ENCODE results near the gene TCEANC2.

The TCEANC2 gene

GRCh38 chr1:54144366-54144765 is 91.0 kb downstream of the TCEANC2 start:
- ChIA-PET CTCF (interaction anchor here (0.9 kb wide), 1 partner anchor 10 kb away, joined by 3 read pairs; no protein-coding TSS in a partner anchor), POLR2A (no interaction called here)
- no peak for TF ChIP-seq CTCF (IDR thresholded peaks at IDR 0.05; ENCODE audit: insufficient read depth, low read length, missing control alignments)
- DNase-seq (ENCODE audit: low read depth, low spot score), result no peak
- H3K4me3 ChIP-seq (ENCODE audit: low read depth, low read length), result no peak overlapping the region

- TF ChIP-seq CTCF (IDR thresholded peaks at IDR 0.05; ENCODE audit: insufficient read depth, low read length, missing control alignments), result no peak
- POLR2A ChIA-PET, result no interaction called here
- H3K4me3 ChIP-seq (ENCODE audit: low read depth, low read length), result no peak overlapping the region
- CTCF ChIA-PET, result no interaction called here
- DNase-seq (ENCODE audit: low read depth, low spot score), result no peak
These were observed 96.3 kb downstream of the TCEANC2 start for GRCh38 chr1:54149734-54150133.

- DNase-seq (ENCODE audit: low read depth, low spot score), result no peak
- H3K4me3 ChIP-seq (ENCODE audit: low read depth, low read length), result no peak overlapping the region
- ChIA-PET POLR2A (interaction anchor here (0.5 to 0.6 kb wide), 2 partner anchors 12 to 84 kb away, joined by 3 read pairs; no protein-coding TSS in a partner anchor), CTCF (no interaction called here)
- TF ChIP-seq CTCF (IDR thresholded peaks at IDR 0.05; ENCODE audit: insufficient read depth, low read length, missing control alignments), result no peak
These were observed 97.6 kb downstream of the TCEANC2 start for GRCh38 chr1:54151013-54151412.

- no peak for TF ChIP-seq CTCF (IDR thresholded peaks at IDR 0.05; ENCODE audit: insufficient read depth, low read length, missing control alignments)
- H3K4me3 ChIP-seq (ENCODE audit: low read depth, low read length), result no peak within 1 kb of the TSS
- no peak for DNase-seq (ENCODE audit: low read depth, low spot score)
- CTCF ChIA-PET, result no interaction called here
- POLR2A ChIA-PET, result no interaction called here
These were observed 99.3 kb downstream of the TCEANC2 start, which contains the start of gene CDCP2 for GRCh38 chr1:54152696-54153095. TSS of gene CDCP2 (minus strand) at chr1:54153000. CDS start at chr1:54152922, 78 bp downstream.

GRCh38 chr1:54153535-54154439 is 100.4 kb downstream of the TCEANC2 start:
- no peak for DNase-seq (ENCODE audit: low read depth, low spot score)
- no peak for TF ChIP-seq CTCF (IDR thresholded peaks at IDR 0.05; ENCODE audit: insufficient read depth, low read length, missing control alignments)
- no peak overlapping the region for H3K4me3 ChIP-seq (ENCODE audit: low read depth, low read length)
- ChIA-PET CTCF (interaction anchor here (0.8 kb wide), 1 partner anchor 10 kb away, joined by 3 read pairs; no protein-coding TSS in a partner anchor), POLR2A (interaction anchor here (0.8 kb wide), 2 partner anchors 15 to 46 kb away, joined by 3 read pairs; partner anchors contain the start of genes CYB5RL and MRPL37)
